ENCODE data around the gene KRTAP4-9.
"Not testable (repeated sequence)": the region's sequence is repeated elsewhere in the genome, so short reads cannot be mapped to it uniquely, and the experiment has no call there.

Gene KRTAP4-9

DNA sequence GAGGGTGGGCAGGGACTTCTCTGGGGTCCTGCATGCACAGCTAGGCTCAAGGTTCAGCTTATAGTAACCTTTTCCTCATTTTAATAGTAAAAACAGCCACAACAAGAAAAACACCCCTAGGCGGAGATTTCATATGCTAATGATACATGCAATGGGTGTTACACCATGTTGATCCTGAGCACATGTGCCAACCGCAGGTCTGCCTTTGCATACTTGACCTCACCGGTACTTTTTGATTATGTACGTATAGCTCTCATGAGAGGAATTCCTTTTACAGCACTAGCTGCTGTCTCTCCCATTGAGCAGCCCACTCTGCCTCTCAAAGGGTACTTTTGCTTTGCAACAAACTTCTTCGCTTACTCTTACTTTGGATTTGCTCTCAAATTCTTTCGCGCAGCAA, 9.1 kb upstream of the KRTAP4-9 start:
- DNase-seq (ENCODE audit: low read depth in 1 of 2, low spot score in 1 of 2), result no peak

DNA sequence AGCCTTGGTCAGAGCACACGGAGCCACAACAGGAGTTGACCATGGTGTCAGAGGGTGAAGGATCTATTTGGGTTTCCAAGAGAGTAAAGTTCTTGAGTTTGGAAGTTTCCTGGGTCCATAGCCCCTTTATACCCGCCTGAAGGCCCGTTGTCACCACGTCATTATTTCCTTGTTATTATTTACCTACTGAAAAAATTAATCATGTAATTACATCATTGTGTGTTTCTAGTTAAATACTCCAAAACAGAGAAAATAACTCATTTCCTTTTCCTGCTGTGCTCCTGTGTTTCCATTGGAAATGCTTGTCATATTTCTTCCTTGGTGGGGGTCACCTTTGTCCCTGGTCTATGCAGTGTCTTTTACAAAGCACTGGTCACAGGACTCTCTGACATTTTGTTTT, 7.1 kb upstream of the KRTAP4-9 start, which contains the start of gene KRTAP4-8:
Gene KRTAP4-8, minus strand, starts transcription at position 101 of the 400 bp plus-strand sequence. Its CDS starts 58 bp downstream, at position 43.
- DNase-seq (ENCODE audit: low read depth in 1 of 2, low spot score in 1 of 2), result no peak

DNA sequence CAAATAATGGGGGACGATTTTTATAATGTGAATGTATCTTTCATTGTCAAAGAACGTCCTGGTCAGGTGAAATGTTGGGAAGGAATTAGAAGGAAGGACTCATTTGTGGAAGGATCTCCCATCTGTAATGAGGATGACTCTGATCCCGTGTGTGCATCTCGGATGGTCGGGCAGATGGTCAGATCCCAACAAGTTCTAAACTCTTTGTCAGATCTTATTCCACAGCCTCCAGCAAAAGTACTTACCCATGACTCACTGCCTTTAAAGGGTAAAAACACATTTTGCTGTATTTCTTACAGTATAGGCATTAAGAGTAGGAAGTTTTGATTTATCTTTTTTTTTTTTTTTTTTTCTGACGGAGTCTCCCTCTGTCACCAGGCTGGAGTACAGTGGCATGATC, 6.7 kb upstream of the KRTAP4-9 start:
- DNase-seq (ENCODE audit: low read depth in 1 of 2, low spot score in 1 of 2), result no peak

DNA sequence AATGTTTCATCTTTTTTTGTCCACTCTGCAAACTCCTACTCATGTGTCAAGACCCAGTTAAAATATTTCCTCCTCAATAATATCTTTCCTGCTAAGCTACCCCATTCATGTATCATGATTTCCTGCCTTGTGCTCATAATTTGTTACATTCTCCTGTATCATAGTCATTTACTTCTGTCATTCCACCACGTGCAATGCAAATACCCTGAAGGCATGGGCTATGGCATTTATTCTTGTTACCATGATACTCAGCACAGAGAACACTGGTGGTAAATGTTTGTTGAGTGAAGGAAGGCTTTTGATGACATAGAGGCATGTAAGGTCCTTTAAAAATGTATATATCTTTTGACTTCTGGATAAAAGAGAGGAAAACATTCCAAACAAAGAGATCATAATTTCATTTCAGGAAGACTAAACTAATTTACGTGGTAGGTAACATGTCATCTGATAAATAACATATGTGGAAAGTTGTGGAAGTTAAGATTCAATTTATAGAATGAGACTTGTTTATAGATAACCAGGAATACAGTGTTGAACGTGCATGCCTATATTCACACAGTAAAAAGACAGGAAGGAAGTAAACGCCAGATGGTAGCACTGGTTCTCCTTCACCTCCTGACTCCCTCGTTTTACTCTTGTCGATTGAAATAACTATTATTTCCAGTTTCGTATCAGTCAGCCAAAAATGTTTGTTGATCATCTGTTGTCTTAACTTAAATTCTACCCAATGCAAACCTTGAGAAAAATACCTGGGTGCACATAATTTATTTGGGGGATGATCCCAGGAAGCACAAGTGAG, 5.3 kb upstream of the KRTAP4-9 start:
- not testable (repeated sequence) for DNase-seq (ENCODE audit: low read depth in 1 of 2, low spot score in 1 of 2)

DNA sequence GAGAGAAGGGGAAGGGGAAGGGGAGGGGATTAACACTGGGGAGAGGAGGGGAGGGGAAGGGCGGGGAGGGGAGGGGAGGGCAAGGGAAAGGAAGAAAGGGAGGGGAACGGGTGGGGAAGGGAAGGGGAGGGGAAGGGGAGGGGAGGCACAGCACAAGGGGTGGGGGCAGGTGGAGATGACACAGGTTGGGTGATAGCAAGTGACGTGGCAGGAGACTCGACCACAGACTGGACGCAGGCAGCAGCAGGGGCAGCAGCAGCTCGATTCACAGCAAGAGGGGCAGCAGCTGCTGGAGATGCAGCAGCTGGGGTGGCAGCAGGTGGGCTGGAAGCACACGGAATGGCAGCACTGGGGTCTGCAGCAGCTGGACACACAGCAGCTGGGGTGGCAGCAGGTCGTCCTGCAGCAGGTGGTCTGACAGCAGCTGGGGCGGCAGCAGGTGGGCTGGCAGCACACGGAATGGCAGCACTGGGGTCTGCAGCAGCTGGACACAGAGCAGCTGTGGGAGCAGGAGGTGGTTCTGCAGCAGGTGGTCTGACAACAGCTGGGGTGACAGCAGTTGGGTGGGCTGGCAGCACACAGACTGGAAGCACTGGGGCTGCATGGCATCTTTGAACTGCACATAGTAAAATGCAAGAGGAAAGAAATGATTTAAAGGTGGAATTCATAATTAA, 3.5 kb upstream of the KRTAP4-9 start, which contains the start of gene KRTAP4-16:
Gene KRTAP4-16, minus strand, starts transcription at position 624 of the 674 bp plus-strand sequence. Its CDS starts 0 bp downstream, at position 624.
- DNase-seq (ENCODE audit: low read depth in 1 of 2, low spot score in 1 of 2), result no peak

DNA sequence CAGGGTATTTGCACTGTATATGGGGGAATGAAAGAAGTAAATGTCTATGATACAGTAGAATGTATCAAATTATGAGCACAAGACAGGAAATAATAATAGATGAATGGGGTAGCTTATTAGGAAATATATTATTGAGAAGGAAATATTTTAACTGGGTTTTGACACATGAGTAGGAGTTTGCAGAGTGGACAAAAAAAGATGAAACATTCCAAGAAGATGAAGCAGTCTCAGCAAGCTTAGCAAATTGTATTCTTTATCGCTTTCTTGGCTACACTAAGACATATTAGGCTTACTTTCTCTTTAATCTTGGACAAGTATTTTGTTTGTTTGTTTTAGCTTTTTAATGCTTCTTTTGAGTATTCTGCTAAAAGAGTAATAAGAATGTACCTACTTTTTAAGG, 1.3 kb upstream of the KRTAP4-9 start:
- no peak for DNase-seq (ENCODE audit: low read depth in 1 of 2, low spot score in 1 of 2)

DNA sequence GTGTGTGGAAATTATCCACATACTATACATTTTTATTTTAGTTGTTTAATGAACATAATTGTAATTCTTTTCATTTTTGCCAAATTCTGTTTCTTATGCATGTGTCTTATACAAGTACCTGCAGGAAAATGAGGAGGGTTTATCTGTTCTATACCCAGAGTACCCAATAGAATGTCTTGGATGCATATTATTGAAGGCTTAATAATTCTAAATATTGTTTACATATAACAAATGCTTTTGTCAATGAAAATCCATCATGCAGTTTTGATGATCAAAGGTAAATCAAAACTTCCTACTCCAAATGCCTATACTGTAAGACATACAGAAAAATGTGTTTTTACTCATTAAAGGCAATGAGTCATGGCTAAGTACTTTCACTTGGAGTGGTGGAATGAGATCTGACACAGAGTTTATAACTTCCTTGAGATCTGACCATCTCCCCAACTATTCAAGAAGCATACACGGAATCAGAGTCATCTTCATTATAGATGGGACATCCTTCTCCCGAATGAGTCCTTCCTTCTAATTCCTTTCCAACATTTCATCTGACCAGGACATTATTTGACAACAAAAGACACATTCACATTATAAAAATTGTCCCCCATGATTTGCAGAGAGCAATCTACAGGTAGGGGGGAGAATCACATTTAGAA, 677 bp upstream of the KRTAP4-9 start:
- DNase-seq (ENCODE audit: low read depth in 1 of 2, low spot score in 1 of 2), result not testable (repeated sequence)

DNA sequence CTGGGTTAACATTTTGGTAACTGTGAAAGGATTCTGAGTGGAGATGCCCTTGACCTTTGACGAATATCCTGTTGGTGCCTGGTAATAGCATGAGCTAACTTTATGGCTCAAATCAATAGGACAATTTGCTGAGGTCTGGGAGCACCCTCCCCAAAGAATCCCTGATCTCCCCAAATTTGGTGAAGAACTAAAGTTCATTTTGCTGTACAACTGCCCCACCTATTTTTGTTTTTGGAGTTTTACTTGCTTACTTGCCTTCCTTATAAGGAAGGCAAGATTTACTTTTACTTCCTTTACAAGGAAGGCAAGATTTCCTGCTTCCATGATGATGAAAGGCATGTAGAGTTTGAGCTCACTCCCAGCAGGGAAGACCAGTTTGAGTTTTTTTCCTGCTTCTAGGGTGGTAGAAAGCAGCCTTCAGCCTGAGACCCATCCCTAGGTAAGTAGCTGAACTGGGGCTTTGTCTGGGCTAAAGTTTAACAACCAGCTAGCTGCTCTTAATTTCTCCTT, 2.8 kb downstream of the KRTAP4-9 start:
- no peak for DNase-seq (ENCODE audit: low read depth in 1 of 2, low spot score in 1 of 2)

DNA sequence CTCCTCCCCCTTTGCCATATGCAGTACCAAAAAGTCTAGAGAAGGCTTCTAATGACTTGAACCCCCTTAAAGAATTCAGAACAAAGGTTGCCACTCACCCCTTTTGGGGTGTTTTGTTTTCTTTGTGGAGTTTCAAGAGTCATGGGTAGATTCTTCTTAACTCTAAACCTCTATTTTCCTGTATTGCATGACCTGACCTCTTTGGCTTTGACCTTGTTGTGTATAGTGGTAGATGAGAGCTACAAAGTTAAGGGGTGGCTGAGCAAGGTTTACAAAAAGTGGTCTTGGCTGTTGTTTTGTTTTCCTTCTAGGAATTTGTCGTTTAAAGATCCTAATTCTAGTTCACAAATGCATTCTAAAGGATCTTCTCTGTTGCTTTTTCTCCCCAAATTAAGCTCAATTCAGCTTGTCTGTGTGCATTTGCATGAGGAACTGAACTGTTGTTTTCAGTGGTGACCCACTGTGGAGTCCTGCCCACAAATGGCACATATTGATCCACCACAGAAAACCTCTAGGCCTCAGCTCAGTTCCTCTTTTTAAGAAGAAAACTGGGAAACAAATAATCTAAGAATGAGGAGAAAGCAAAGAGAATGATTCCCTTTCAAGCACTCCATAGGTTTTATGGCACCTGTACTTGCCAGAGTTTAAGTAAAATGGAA, 3.7 kb downstream of the KRTAP4-9 start:
- not testable (repeated sequence) for DNase-seq (ENCODE audit: low read depth in 1 of 2, low spot score in 1 of 2)

DNA sequence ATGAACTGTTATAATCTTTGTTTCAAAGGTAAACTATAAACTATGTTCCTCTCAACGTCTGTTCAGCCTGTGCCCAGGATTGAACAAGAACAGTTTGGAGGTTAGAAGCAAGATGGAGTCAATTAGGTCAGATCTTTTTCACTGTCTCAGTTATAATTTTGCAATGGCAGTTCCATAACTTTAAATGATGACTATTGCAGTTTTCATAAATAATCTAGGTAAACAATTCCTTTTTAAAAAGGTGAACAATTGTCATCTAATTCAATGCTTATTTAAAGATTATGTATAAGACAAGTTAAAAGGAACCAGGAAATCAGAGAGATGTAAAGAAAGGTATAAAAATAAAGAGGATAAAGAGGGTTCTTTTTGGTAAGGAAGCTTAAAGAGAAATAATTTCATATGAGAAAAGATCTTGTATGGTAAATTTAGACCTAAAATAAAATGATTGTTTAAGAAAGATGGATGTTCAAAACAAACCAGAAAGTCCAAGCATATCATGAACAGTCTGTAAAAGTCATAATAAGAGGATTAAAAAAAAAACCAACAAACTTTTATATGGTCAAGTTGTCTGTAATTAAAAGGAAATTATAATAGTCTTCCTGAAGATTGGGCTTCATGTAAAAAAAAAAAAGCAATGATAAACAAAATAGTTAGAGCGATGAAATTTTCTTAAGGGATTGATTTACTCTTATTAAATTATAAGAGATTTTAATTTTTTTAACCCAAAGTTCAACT, 6.1 kb downstream of the KRTAP4-9 start:
- no peak for DNase-seq (ENCODE audit: low read depth in 1 of 2, low spot score in 1 of 2)

DNA sequence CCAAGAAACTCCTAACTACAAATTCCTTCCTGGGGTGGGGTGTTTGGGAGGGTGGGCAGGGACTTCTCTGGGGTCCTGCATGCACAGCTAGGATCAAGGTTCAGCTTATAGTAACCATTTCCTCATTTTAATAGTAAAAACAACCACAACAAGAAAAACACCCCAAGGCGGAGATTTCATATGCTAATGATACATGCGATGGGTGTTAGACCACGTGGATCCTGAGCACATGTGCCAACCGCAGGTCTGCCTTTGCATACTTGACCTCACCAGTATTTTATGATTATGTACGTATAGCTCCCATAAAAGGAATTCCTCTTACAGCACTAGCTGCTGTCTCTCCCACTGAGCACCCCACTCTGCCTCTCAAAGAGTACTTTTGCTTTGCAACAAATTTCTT, 11.1 kb downstream of the KRTAP4-9 start:
- no peak for DNase-seq (ENCODE audit: low read depth in 1 of 2, low spot score in 1 of 2)

DNA sequence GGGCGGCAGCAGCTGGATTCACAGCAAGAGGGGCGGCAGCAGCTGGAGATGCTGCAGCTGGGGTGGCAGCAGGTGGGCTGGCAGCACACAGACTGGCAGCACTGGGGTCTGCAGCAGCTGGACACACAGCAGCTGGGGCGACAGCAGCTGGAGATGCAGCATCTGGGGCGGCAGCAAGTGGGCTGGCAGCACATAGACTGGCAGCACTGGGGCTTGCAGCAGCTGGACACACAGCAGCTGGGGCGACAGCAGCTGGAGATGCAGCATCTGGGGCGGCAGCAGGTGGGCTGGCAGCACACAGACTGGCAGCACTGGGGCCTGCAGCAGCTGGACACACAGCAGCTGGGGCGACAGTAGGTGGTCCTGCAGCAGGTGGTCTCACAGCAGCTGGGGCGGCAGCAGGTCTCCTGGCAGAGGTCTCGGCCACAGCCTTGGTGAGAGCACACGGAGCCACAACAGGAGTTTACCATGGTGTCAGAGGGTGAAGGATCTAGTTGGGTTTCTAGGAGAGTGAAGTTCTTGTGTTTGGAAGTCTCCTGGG, 12.7 kb downstream of the KRTAP4-9 start, which contains the start of gene KRTAP4-11:
Gene KRTAP4-11, minus strand, starts transcription at position 528 of the 541 bp plus-strand sequence. Its CDS starts 58 bp downstream, at position 470.
- DNase-seq (ENCODE audit: low read depth in 1 of 2, low spot score in 1 of 2), result not testable (repeated sequence)

DNA sequence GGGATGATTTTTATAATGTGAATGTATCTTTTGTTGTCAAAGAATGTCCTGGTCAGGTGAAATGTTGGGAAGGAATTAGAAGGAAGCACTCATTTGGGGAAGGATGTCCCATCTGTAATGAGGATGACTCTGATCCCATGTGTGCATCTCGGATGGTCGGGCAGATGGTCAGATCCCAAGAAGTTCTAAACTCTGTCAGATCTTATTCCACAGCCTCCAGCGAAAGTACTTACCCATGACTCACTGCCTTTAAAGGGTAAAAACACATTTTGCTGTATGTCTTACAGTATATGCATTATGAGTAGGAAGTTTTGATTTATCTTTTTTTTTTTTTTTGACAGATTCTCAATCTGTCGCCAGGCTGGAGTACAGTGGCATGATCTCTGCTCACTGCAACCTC, 13.5 kb downstream of the KRTAP4-9 start:
- DNase-seq (ENCODE audit: low read depth in 1 of 2, low spot score in 1 of 2), result no peak

DNA sequence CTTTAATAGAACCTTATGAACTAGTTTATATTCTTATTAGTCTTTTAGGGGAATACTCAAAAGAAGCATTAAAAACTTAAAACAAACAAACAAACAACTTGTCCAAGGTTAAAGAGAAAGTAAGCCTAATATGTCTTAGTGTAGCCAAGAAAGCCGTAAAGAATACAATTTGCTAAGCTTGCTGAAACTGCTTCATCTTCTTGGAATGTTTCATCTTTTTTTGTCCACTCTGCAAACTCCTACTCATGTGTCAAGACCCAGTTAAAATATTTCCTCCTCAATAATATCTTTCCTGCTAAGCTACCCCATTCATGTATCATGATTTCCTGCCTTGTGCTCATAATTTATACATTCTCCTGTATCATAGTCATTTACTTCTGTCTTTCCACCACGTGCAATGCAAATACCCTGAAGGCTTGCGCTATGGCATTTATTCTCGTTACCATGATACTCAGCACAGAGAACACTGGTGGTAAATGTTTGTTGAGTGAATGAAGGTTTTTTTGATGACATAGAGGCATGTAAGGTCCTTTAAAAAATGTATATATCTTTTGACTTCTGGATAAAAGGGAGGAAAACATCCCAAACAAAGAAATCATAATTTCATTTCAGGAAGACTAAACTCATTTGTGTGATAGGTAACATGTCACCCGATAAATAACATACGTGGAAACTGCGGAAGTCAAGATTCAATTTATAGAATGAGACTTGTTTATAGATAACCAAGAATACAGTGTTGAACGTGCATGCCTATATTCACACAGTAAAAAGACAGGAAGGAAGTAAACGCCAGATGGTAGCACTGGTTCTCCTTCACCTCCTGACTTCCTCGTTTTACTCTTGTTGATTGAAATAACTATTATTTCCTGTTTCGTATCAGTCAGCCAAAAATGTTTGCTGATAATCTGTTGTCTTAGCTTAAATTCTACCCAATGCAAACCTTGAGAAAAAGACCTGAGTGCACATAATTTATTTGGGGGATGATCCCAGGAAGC, 14.8 kb downstream of the KRTAP4-9 start:
- not testable (repeated sequence) for DNase-seq (ENCODE audit: low read depth in 1 of 2, low spot score in 1 of 2)

DNA sequence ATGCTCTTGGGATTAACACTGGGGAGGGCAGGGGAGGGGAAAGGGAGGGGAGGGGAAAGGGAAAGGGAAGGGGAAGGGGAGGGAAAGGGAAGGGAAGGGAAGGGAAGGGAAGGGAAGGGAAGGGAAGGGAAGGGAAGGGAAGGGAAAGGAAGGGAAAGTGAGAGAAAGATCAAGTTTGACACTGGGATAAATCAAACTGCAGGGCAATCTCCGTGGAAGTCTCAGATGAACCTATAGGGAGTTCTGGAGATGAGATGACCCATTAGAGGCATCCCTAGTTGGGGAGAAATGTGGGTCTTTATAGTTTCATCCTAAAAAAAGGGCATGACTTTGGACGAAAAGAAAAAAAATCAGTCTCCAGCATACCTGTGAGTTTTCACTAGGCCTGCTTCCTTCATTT, 16.6 kb downstream of the KRTAP4-9 start:
- DNase-seq (ENCODE audit: low read depth in 1 of 2, low spot score in 1 of 2), result no peak

DNA sequence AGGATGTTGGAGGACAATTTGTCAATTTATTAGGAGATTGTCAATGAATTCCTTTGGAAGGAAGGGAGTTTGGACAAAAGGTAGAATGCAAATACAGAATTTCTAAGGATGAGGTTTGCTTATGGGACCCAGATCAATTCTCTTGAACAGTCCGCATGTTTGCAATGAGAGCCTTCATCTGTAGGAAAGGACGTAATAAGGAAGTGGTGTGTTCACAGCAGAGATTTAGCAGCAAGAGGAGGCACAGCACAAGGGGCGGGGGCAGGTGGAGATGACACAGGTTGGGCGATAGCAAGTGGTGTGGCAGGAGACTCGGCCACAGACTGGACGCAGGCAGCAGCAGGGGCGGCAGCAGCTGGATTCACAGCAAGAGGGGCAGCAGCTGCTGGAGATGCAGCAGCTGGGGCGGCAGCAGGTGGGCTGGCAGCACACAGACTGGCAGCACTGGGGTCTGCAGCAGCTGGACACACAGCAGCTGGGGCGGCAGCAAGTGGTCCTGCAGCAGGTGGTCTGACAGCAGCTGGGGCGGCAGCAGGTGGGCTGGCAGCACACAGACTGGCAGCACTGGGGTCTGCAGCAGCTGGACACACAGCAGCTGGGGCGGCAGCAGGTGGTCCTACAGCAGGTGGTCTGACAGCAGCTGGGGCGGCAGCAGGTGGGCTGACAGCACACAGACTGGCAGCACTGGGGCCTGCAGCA, 18.3 kb downstream of the KRTAP4-9 start:
- not testable (repeated sequence) for DNase-seq (ENCODE audit: low read depth in 1 of 2, low spot score in 1 of 2)

DNA sequence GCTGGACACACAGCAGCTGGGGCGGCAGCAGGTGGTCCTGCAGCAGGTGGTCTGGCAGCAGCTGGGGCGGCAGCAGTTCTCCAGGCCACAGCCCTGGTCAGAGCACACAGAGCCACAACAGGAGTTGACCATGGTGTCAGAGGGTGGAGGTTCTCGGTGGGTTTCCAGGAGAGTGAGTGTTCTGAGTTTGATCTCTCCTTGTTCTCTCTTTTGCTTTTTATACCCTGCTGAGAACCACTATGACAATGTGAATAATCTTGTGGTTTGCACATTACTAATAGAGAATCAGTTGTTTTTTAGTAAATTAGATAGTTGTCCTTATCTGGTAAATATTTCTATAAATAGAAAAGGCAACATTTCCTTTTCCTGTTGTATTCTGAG, 18.8 kb downstream of the KRTAP4-9 start, which contains the start of gene KRTAP4-12:
Gene KRTAP4-12, minus strand, starts transcription at position 192 of the 381 bp plus-strand sequence. Its CDS starts 60 bp downstream, at position 132.
- DNase-seq (ENCODE audit: low read depth in 1 of 2, low spot score in 1 of 2), result not testable (repeated sequence)

DNA sequence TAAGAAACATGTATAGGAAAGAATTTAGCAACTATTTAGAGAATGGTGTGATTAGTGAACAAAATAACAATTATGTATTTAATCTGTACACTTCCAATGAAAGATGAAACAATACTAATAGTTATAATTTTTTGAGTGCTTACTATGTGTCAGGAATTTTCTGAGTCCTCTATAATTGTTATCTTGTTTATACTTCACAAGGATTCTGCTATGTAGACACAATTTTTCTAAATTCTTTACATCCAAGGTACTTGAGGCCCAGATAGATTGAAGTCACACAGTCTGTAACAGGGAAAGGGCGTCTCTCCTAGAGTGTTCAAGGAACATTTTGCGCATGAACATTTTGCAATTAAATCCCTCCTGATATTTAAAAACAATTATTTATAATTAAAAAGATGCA, 19.9 kb downstream of the KRTAP4-9 start:
- DNase-seq (ENCODE audit: low read depth in 1 of 2, low spot score in 1 of 2), result no peak

All from activated CD4-positive, alpha-beta T cell treated with anti-CD3 and anti-CD28 coated beads, Interleukin-2, amount 50 U/mL, for 24 hours (primary cell).